OCI-LY1 (cell line): Measurements from ENCODE around the gene BCR.

Experiments
- CTCF ChIP-seq: fragments of 200-600 bp; sonication (generic), shearing (Covaris generic); IDR thresholded peaks from 2 replicates; pipeline ENCODE4 v1.5.1; 2017; ENCODE audit warnings: mild to moderate bottlenecking, antibody characterized with exemption, low read length, moderate library complexity, mixed read lengths
- EZH2 ChIP-seq: fragments of 200-600 bp; sonication (generic), shearing (Covaris generic); IDR thresholded peaks from 2 replicates; pipeline ENCODE4 v1.8.0; 2017; ENCODE audit warnings: borderline replicate concordance, mixed run types, mild to moderate bottlenecking, antibody characterized with exemption, low read length, moderate library complexity, mixed read lengths

- TF ChIP-seq CTCF = no peak
- no peak for TF ChIP-seq EZH2
Measured at GRCh38 chr22:23206915-23207314, 26.6 kb downstream of the BCR start.
